NB4 (cell line): ENCODE results near the gene THPO.

Experiments
- TF ChIP-seq, protein P1 (sequence below): IDR thresholded peaks from one replicate; pipeline ENCODE4 v1.5.1; 2012; ENCODE audit warnings: low read depth, low read length
- TF ChIP-seq, protein P2 (sequence below): IDR thresholded peaks from 2 replicates; pipeline ENCODE4 v1.6.1; 2011; ENCODE audit warnings: low read depth, low read length

DNA sequence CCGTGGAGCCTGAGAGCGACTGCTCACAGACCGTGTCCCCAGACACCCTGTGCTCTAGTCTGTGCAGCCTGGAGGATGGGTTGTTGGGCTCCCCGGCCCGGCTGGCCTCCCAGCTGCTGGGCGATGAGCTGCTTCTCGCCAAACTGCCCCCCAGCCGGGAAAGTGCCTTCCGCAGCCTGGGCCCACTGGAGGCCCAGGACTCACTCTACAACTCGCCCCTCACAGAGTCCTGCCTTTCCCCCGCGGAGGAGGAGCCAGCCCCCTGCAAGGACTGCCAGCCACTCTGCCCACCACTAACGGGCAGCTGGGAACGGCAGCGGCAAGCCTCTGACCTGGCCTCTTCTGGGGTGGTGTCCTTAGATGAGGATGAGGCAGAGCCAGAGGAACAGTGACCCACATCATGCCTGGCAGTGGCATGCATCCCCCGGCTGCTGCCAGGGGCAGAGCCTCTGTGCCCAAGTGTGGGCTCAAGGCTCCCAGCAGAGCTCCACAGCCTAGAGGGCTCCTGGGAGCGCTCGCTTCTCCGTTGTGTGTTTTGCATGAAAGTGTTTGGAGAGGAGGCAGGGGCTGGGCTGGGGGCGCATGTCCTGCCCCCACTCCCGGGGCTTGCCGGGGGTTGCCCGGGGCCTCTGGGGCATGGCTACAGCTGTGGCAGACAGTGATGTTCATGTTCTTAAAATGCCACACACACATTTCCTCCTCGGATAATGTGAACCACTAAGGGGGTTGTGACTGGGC, 33.3 kb downstream of the THPO start:
- TF ChIP-seq, protein P1, sequence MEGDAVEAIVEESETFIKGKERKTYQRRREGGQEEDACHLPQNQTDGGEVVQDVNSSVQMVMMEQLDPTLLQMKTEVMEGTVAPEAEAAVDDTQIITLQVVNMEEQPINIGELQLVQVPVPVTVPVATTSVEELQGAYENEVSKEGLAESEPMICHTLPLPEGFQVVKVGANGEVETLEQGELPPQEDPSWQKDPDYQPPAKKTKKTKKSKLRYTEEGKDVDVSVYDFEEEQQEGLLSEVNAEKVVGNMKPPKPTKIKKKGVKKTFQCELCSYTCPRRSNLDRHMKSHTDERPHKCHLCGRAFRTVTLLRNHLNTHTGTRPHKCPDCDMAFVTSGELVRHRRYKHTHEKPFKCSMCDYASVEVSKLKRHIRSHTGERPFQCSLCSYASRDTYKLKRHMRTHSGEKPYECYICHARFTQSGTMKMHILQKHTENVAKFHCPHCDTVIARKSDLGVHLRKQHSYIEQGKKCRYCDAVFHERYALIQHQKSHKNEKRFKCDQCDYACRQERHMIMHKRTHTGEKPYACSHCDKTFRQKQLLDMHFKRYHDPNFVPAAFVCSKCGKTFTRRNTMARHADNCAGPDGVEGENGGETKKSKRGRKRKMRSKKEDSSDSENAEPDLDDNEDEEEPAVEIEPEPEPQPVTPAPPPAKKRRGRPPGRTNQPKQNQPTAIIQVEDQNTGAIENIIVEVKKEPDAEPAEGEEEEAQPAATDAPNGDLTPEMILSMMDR = no peak
- TF ChIP-seq, protein P2, sequence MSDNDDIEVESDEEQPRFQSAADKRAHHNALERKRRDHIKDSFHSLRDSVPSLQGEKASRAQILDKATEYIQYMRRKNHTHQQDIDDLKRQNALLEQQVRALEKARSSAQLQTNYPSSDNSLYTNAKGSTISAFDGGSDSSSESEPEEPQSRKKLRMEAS = no peak
